Stimulated activated effector memory CD8-positive, alpha-beta T cell treated with anti-CD3 and anti-CD28 coated beads, Interleukin-12 subunit alpha, Interleukin-12 subunit beta, amount 100 ng/mL, for 72 hours (primary cell): ENCODE data around the gene TAF9B.
"Not testable (repeated sequence)": the region's sequence is repeated elsewhere in the genome, so short reads cannot be mapped to it uniquely, and the experiment has no call there.

Experiments used
- ATAC-seq: fragments of 150-1000 bp; cut with Tn5 transposase; 2 replicates; pipeline ENCODE4 v1.10.0; 2021
- DNase-seq, 2 donors: peaks; one replicate each; pipeline ENCODE4 v3.0.0; 2021 to 2022; ENCODE audit warnings: low spot score in 2 of 2
- H3K27ac Mint-ChIP-seq: one replicate; pipeline ENCODE4 v1.8.0; 2022; ENCODE audit warnings: mild to moderate bottlenecking, mixed read lengths
- H3K36me3 Mint-ChIP-seq: one replicate; pipeline ENCODE4 v1.8.0; 2022; ENCODE audit warnings: mild to moderate bottlenecking, mixed read lengths
- H3K4me1 Mint-ChIP-seq: one replicate; pipeline ENCODE4 v1.8.0; 2022; ENCODE audit warnings: mixed read lengths
- H3K4me3 Mint-ChIP-seq: one replicate; pipeline ENCODE4 v1.8.0; 2022; ENCODE audit warnings: mild to moderate bottlenecking, mixed read lengths
- H3K9me3 Mint-ChIP-seq: one replicate; pipeline ENCODE4 v1.8.0; 2022; ENCODE audit warnings: mixed read lengths

TAF9B gene, protein sequence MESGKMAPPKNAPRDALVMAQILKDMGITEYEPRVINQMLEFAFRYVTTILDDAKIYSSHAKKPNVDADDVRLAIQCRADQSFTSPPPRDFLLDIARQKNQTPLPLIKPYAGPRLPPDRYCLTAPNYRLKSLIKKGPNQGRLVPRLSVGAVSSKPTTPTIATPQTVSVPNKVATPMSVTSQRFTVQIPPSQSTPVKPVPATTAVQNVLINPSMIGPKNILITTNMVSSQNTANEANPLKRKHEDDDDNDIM

DNA sequence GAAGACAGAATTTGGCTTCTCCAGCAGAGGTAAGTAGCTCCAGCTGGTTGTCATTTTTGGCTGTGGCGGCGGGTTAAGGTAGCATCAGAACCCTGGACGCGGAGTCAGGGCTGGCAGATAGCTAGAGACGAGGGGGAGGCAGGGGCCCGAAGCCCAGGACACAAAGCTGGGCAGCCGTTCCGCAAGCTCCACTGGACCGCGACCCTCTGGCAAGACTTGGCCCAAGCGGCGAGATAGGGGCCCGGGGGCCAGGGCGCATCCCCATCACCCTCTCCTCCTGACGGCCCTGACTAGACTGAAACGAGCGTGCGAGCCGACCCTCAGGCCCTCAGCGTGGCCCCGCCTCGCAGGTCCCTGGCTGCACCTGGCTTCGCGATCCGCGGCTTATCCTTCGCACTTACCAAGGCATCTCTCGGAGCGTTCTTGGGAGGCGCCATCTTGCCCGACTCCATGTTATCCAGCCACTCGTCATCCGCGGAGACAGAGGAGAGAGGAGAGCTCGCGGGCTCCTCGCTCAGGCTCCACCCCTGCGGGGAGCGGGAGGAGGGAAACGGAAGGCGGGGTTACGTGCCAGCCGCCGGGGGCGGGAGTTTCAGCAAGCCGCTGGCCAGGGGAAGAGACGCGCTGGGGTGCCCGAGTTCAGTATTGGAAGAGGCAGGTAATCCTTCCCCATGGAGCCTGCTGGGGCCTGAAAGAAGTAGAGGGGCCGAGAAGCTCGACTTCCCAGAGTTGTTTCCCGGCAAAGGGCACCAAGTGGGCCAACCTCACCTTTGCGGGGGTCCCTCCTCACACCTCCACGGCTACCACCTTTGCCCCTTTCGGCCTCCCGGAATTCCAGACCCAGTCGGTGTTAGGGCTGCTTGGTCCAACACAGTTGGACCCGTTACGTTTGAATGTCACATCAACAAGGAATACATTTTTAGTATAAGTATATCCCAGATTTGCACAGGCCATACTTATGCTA lies at the start of gene TAF9B:
Gene TAF9B, minus strand, starts transcription at position 491 of the 964 bp plus-strand sequence. Its CDS starts 39 bp downstream, at position 452.
- peaks cover 14% of the 10 kb centered on the region for H3K4me1 Mint-ChIP-seq
- H3K27ac Mint-ChIP-seq = peak within 1 kb of the TSS; percentile 94
- H3K36me3 Mint-ChIP-seq = peaks cover 86% of the 10 kb centered on the region
- H3K4me3 Mint-ChIP-seq = peak within 1 kb of the TSS; percentile 73
- peak; percentile 85 for ATAC-seq
- H3K9me3 Mint-ChIP-seq = no peaks in the 10 kb centered on the region
- DNase-seq = peak; percentile 60 to 81

DNA sequence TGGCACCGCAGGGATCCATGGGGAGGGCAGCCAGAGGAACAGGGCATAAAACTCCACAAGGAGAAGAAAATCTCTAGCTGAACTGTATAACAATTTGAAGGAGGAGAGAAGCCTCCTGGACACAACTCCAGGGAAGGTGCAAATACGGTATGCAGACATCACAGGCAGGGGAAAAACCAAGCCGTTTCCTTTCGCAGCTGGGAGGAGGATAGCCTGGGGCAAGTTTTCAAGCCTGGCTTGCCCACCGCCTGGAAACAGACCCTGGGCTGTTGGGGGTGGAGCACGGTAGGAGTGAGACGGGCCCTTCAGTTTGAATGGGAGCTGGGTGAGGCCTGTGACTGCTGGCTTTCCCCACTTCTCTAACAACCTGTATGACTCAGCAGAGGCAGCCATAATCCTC lies 43.4 kb upstream of the TAF9B start:
- H3K4me3 Mint-ChIP-seq = no peak overlapping the region
- H3K9me3 Mint-ChIP-seq = no peaks in the 10 kb centered on the region
- ATAC-seq = no peak
- H3K4me1 Mint-ChIP-seq = no peaks in the 10 kb centered on the region
- H3K36me3 Mint-ChIP-seq = no peaks in the 10 kb centered on the region
- no peak for DNase-seq
- no peak overlapping the region for H3K27ac Mint-ChIP-seq

DNA sequence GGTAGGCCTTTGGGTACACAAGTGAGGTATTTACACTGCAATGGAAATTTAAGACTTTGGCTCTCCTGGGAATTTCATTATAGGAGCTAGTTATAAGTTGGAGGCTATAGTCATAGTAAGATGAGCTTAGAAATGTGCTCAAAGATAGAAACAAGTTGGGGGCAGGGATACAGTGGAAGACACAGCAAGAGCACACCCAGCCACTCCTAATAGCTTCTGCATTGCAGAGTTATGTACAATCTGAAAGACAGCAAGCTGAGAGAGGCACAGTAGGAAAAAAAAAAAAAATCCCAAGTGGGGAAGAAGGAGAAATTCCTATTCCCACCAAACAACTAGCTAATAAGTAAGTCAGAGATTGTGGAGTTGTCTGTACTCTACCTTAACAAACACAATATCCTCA lies 41.9 kb upstream of the TAF9B start:
- Mint-ChIP-seq H3K27ac (no peak overlapping the region), H3K4me3 (no peak overlapping the region), H3K36me3 (no peaks in the 10 kb centered on the region), H3K9me3 (no peaks in the 10 kb centered on the region), H3K4me1 (no peaks in the 10 kb centered on the region)
- DNase-seq (no peak), ATAC-seq (no peak)

DNA sequence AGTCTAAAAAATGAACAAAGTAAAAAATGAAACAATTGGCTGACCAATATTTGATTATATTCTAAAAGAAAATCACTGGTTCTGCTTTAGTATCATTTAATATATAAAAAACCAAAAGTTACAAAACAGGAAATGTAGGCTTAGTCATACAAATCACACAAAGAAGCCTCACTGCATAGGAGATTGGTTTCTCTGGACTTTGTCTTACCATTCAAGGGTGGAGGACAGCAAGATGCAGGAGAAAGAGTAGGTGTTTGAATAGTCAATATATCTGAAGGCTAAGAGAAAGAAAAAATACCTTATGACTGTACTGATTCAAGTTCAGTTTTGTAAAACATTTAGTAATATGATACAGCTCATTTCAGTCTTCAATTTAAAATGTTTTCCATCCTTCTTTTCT lies 28.6 kb upstream of the TAF9B start:
- Mint-ChIP-seq H3K9me3 (no peaks in the 10 kb centered on the region), H3K4me3 (no peak overlapping the region), H3K27ac (no peak overlapping the region), H3K4me1 (no peaks in the 10 kb centered on the region), H3K36me3 (no peaks in the 10 kb centered on the region)
- DNase-seq (no peak), ATAC-seq (peak; percentile 70)

DNA sequence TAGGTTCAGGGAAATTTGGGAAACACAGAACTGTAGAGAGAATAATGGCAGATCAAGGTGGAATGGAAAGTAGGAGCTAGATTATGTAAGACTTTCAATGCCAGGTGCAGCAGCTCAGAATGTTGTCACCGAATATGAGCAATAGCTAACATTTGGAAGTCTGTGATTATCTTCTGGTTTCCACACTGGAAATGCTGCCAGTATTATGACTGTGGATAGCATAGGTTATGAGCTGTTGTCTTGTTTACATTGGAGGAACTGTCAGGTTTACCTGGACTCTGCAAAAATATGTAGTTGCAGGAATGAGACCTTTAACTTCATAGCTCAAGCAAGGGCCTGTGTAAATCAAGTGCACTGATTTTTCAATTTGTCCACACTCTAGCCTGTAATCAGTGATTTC lies 26.0 kb upstream of the TAF9B start:
- ATAC-seq (no peak), DNase-seq (no peak)
- Mint-ChIP-seq H3K36me3 (no peaks in the 10 kb centered on the region), H3K4me3 (no peak overlapping the region), H3K27ac (no peak overlapping the region), H3K9me3 (no peaks in the 10 kb centered on the region), H3K4me1 (no peaks in the 10 kb centered on the region)

DNA sequence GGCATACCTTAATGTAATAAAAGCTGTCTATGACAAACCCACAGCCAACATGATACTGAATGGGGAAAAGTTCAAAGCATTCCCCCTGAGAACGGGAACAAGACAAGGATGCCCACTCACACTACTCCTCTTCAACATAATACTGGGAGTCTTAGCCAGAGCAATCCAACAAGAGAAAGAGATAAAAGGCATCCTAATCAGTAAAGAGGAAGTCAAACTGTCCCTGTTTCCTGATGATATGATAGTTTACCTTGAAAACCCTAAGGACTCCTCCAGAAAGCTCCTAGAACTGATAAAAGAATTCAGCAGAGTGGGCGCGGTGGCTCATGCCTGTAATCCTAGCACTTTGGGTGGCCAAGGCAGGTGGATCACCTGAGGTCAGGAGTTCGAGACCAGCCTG lies 23.7 kb upstream of the TAF9B start:
- H3K9me3 Mint-ChIP-seq, H3K4me3 Mint-ChIP-seq, DNase-seq, H3K27ac Mint-ChIP-seq, H3K4me1 Mint-ChIP-seq, H3K36me3 Mint-ChIP-seq, ATAC-seq: not testable (repeated sequence)

DNA sequence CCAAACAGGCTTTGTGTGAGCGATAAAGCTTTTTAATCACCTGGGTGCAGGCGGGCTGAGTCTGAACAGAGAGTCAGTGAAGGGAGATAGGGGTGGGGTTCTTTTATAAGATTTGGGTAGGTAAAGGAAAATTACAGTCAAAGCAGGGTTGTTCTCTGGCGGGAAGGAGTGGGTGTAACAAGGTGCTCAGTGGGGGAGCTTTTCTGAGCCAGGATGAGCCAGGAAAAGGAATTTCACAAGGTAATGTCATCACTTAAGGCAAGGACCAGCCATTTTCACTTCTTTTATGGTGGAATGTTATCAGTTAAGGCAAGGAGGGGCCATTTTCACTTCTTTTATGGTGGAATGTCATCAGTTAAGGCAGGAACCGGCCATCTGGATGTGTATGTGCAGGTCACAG lies 21.3 kb upstream of the TAF9B start:
- H3K27ac Mint-ChIP-seq, H3K9me3 Mint-ChIP-seq, H3K36me3 Mint-ChIP-seq, H3K4me1 Mint-ChIP-seq, ATAC-seq, DNase-seq, H3K4me3 Mint-ChIP-seq: not testable (repeated sequence)

DNA sequence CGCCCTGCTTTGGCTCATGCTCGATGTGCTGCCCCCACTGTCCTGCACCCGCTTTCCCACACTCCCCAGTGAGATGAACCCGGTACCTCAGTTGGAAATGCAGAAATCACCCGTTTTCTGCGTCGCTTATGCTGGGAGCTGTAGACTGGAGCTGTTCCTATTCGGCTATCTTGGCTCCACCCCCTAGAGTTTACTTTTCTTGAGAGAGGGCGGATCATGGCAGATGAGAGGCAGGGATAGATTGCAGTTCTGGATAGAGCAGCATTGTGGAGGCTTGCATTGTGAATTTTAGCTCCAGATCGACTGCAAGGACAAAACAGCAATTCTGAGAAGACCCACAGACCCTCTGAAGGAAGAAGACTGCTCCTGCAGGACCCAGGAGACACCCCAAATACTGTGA lies 18.4 kb upstream of the TAF9B start:
- H3K4me1 Mint-ChIP-seq, ATAC-seq, H3K4me3 Mint-ChIP-seq, H3K9me3 Mint-ChIP-seq, DNase-seq, H3K27ac Mint-ChIP-seq, H3K36me3 Mint-ChIP-seq: not testable (repeated sequence)

DNA sequence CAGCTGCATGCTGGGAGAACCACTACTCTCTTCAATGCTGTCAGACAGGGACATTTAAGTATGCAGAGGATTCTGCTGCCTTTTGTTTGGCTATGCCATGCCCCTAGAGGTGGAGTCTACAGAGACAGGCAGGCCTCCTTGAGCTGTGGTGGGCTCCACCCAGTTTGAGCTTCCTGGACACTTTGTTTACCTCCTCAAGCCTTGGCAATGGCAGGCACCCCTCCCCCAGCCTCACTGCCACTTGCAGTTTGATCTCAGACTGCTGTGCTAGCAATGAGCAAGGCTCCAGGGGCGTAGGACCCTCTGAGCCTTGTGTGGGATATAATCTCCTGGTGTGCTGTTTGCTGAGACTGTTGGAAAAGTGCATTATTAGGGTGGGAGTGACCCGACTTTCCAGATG lies 17.9 kb upstream of the TAF9B start:
- H3K27ac Mint-ChIP-seq, H3K36me3 Mint-ChIP-seq, DNase-seq, H3K4me3 Mint-ChIP-seq, H3K9me3 Mint-ChIP-seq, H3K4me1 Mint-ChIP-seq, ATAC-seq: not testable (repeated sequence)

DNA sequence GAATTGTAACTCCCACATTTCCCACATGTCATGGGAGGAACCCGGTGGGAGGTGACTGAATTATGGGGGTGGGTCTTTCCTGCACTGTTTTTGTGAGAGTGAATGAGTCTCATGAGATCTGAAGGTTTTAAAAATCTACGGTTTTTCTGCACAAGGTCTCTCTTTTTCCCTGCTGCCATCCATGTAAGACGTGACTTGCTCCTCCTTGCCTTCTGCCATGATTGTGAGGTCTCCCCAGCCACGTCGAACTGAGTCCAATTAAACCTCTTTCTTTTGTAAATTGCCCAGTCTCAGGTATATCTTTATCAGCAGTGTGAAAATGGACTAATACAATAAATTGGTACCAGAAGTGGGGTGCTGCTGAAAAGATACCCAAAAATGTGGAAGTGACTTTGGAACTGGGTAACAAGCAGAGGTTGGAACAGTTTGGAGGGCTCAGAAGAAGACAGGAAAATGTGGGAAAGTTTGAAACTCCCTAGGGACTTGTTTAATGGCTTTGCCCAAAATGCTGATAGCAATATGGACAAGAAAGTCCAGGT lies 7.6 kb upstream of the TAF9B start:
- H3K36me3 Mint-ChIP-seq = peaks cover 37% of the 10 kb centered on the region
- H3K27ac Mint-ChIP-seq = peak overlapping the region; percentile 13
- not testable (repeated sequence) for H3K4me3 Mint-ChIP-seq, DNase-seq, H3K4me1 Mint-ChIP-seq, H3K9me3 Mint-ChIP-seq, ATAC-seq

DNA sequence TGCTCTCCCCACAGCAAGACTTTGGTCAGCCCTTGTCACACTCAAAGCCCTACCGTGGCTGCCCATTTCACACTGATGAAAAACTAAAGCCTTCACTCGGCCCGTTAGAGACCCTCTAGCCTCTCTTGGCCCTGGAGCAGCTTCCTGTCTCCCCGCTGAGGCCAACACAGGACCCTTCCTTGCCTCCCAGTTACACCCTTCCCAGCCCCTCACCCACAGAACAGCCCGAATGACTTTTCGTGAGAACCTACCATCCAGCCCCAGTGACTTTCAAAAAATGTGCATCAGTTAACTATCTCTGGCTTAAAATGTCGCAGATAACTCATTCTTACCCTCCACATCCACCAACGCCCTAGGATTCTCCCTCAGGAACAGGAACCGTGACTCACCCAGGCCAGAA lies 756 bp upstream of the TAF9B start:
- peak overlapping the region; percentile 94 for H3K27ac Mint-ChIP-seq
- peaks cover 80% of the 10 kb centered on the region for H3K36me3 Mint-ChIP-seq
- H3K9me3 Mint-ChIP-seq = no peaks in the 10 kb centered on the region
- peaks cover 14% of the 10 kb centered on the region for H3K4me1 Mint-ChIP-seq
- ATAC-seq (no peak), DNase-seq (no peak)
- H3K4me3 Mint-ChIP-seq = peak overlapping the region; percentile 73

DNA sequence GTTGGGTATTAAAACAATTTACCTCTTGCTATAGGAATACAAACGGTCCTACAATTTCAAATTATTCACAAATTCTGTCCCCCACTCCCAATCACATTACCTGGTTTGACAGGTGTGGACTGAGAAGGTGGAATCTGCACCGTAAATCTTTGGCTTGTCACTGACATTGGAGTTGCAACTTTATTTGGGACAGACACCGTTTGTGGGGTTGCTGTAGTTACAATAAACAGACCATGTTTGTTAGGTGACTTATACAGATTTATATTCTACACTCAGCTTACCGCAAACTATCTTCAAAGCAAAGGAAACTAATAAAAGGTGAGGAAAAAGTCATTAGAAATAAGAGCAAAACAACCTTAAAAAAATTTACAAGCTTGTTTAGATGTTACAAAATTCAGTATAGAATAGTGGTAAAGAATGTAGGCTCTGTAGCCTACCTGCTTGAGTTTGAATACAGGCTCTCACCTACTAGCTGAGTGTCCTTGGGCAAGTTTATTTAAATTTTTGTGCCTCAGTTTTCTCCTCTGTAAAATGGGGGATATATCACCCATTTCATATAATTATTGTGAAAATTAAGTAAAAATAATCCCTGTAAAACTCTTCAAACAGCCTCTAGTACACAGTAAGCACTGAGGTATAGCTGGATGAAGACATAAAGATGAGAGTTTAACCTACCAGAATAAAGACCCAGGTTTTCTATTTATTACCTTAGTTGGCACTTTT lies 6.1 kb downstream of the TAF9B start:
- Mint-ChIP-seq H3K4me1 (peaks cover 5% of the 10 kb centered on the region), H3K9me3 (no peaks in the 10 kb centered on the region), H3K27ac (peak overlapping the region; percentile 17), H3K36me3 (peaks cover 91% of the 10 kb centered on the region), H3K4me3 (no peak overlapping the region)
- ATAC-seq (no peak), DNase-seq (no peak)

DNA sequence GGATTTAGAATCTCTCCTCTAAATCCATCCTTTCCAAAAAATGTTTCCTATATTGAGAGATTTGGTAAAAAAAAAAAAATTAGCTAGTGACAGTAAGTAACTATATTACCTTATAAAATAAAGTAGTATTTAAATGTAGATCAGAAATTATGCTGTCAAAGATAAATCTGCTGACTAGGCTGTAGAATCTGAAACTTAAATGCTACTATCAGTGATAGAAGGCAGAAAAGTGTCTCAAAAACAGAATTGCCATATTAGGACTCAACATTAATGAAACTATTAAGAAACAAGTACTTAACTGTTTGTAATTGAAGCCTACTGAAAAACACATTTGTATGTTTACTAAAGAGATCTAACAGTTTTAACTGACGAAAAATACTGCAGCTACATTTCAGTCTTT lies 8.3 kb downstream of the TAF9B start:
- no peak for ATAC-seq
- peaks cover 5% of the 10 kb centered on the region for H3K4me1 Mint-ChIP-seq
- no peaks in the 10 kb centered on the region for H3K9me3 Mint-ChIP-seq
- peak overlapping the region; percentile 34 for H3K27ac Mint-ChIP-seq
- no peak overlapping the region for H3K4me3 Mint-ChIP-seq
- peaks cover 100% of the 10 kb centered on the region for H3K36me3 Mint-ChIP-seq
- DNase-seq = no peak

DNA sequence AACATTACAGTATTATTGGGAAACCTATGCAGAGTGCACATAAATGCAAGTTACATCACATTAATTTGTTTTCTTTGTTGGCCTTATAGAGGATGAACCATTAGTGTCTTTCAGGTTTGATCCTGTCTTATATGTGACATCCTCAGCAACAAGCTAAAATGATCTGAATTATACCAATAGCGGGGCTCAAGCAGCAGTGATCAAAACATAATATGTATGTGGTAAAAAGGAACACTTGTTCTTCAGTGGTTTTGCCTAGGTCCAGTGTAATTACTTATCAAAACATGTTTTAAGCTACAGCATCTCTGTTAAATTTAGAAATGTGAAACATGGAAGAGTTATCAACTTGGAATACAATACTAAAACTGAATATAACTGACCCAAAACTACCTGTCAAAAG lies 9.1 kb downstream of the TAF9B start:
- Mint-ChIP-seq H3K4me1 (peaks cover 5% of the 10 kb centered on the region), H3K27ac (peak overlapping the region; percentile 34), H3K36me3 (peaks cover 100% of the 10 kb centered on the region), H3K9me3 (no peaks in the 10 kb centered on the region), H3K4me3 (no peak overlapping the region)
- ATAC-seq (no peak), DNase-seq (no peak)

DNA sequence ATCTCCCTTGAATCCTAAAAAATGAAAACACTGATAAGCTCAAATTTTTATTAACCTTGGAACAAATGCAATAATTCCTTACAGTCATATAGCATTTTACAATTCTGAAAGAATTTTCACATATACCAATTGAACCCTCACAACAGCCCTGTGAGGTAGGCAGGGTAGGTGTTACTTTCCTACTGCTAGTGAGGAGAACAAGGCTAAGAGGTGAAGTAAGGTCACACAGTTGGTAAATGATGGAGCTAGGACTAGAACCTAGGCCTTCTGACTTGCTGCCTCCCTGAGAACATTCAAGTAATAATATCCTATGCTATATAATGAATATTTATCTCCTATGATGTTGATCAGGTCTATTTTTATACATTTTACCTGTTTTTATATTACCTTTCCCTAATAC lies 9.7 kb downstream of the TAF9B start:
- no peaks in the 10 kb centered on the region for H3K9me3 Mint-ChIP-seq
- H3K36me3 Mint-ChIP-seq = peaks cover 100% of the 10 kb centered on the region
- H3K27ac Mint-ChIP-seq = peak overlapping the region; percentile 76
- DNase-seq (no peak), ATAC-seq (no peak)
- no peak overlapping the region for H3K4me3 Mint-ChIP-seq
- H3K4me1 Mint-ChIP-seq = peaks cover 5% of the 10 kb centered on the region
